Endothelial cell of umbilical vein (primary cell): ENCODE measurements around the gene EIF2AK3. TPM values are rescaled to one million over a fixed set of nuclear protein-coding genes. Genes with fewer than 3 reads are reported as not detected.

Experiments used
- BruUV-seq: library from RNA; stranded (reverse); fragments of 400-500 nt; replicated peaks from 2 replicates; lab custom pipeline; 2021; lab: Mats Ljungman, UMichigan
- CTCF ChIA-PET: fragments of 300-600, 350-600 bp; sonication (Branson Sonifier 250); formaldehyde crosslinking; loops from one replicate; lab custom pipeline; 2021; ENCODE audit warnings: antibody characterized with exemption, inconsistent platforms; lab: Charles Lee
- POLR2A ChIA-PET: fragments of 300-600, 350-600 bp; sonication (Branson Sonifier 250); formaldehyde crosslinking; loops from one replicate; lab custom pipeline; 2021; ENCODE audit warnings: antibody characterized with exemption, inconsistent platforms; lab: Charles Lee
- DNase-seq: peaks from one replicate; pipeline ENCODE4 v3.0.0-alpha.2; 2011; ENCODE audit warnings: low read depth, low spot score
- FAIRE-seq: peaks from 2 replicates; lab custom pipeline; 2011; peaks lifted over from hg19 to GRCh38; lab: Jason Lieb, UNC
- H2AFZ ChIP-seq: 2 replicates; pipeline ENCODE4 v1.6.0; 2012; ENCODE audit warnings: low read depth, low read length, control low read depth, inconsistent platforms
- H3K27ac ChIP-seq: 2 replicates; pipeline ENCODE4 v1.5.1; 2011; ENCODE audit warnings: low read depth, mild to moderate bottlenecking, control low read depth, low read length, moderate library complexity; ENCODE audit not compliant: insufficient read depth
- H3K27me3 ChIP-seq, 2 experiments: 2 replicates each; pipeline versions ENCODE4 v1.6.0 to v1.6.1; 2011; ENCODE audit warnings: low read length in 2 of 2, mixed read lengths in 1 of 2; ENCODE audit not compliant: control insufficient read depth in 2 of 2, insufficient read depth in 2 of 2
- H3K36me3 ChIP-seq, 2 experiments: 2 replicates in 1 of 2; 3 replicates in 1 of 2; pipeline ENCODE4 v1.5.1; 2011; ENCODE audit warnings: low read length in 2 of 2, mild to moderate bottlenecking in 1 of 2, moderate library complexity in 1 of 2; ENCODE audit not compliant: control insufficient read depth in 2 of 2, insufficient read depth in 2 of 2; ENCODE audit errors: extremely low read depth in 1 of 2
- H3K4me1 ChIP-seq: 3 replicates; pipeline ENCODE4 v1.5.1; 2011; ENCODE audit warnings: mild to moderate bottlenecking, low read length; ENCODE audit not compliant: control insufficient read depth, insufficient read depth; ENCODE audit errors: extremely low read depth
- H3K4me2 ChIP-seq: 2 replicates; pipeline ENCODE4 v1.6.1; 2011; ENCODE audit warnings: low read length, control low read depth, mixed read lengths; ENCODE audit not compliant: insufficient read depth
- H3K4me3 ChIP-seq, 3 experiments: fragments of 200-600 bp in 1 of 3; sonication (generic), shearing (Covaris generic) in 1 of 3; replicated peaks in 1 of 3; 2 replicates each; pipeline ENCODE4 v1.5.1; 2011 to 2016; ENCODE audit warnings: control low read depth in 3 of 3, low read length in 3 of 3, mild to moderate bottlenecking in 2 of 3, inconsistent platforms in 1 of 3, low read depth in 1 of 3, moderate library complexity in 1 of 3; ENCODE audit not compliant: insufficient read depth in 1 of 3
- H3K79me2 ChIP-seq: 2 replicates; pipeline ENCODE4 v1.6.0; 2012; ENCODE audit warnings: low read length, inconsistent platforms; ENCODE audit not compliant: control insufficient read depth, insufficient read depth
- H3K9ac ChIP-seq: replicated peaks from 2 replicates; pipeline ENCODE3; 2011; ENCODE audit warnings: low read length, control low read depth; ENCODE audit not compliant: insufficient read depth; ENCODE audit errors: extremely low read depth
- H3K9me1 ChIP-seq: replicated peaks from 3 replicates; pipeline ENCODE4 v1.6.0; 2011; ENCODE audit warnings: mild to moderate bottlenecking, low read length; ENCODE audit not compliant: control insufficient read depth, insufficient read depth; ENCODE audit errors: extremely low read depth
- H3K9me3 ChIP-seq: replicated peaks from 2 replicates; pipeline ENCODE4 v1.5.1; 2012; ENCODE audit warnings: low read length, inconsistent platforms; ENCODE audit not compliant: control insufficient read depth, insufficient read depth
- H4K20me1 ChIP-seq: replicated peaks from 2 replicates; pipeline ENCODE3; 2011; ENCODE audit warnings: mild to moderate bottlenecking, low read length; ENCODE audit not compliant: control insufficient read depth, insufficient read depth; ENCODE audit errors: extremely low read depth
- CTCF ChIP-seq, 2 donors: IDR thresholded peaks; 1 replicate in 1 of 2; 2 replicates in 1 of 2; pipeline ENCODE4 v1.5.1; 2011; ENCODE audit warnings: low read length in 2 of 2, mild to moderate bottlenecking in 2 of 2, moderate library complexity in 2 of 2, control low read depth in 1 of 2, inconsistent platforms in 1 of 2, low read depth in 1 of 2; ENCODE audit not compliant: insufficient read depth in 1 of 2; ENCODE audit errors: extremely low read depth in 1 of 2
- EZH2 ChIP-seq: IDR thresholded peaks from 2 replicates; pipeline ENCODE4 v1.6.1; 2012; ENCODE audit warnings: borderline replicate concordance, low read depth, mild to moderate bottlenecking, moderate library complexity, low read length, inconsistent platforms; ENCODE audit not compliant: severe bottlenecking
- FOS ChIP-seq: IDR thresholded peaks from 2 replicates; pipeline ENCODE4 v1.6.1; 2011; ENCODE audit warnings: mild to moderate bottlenecking, low read length, moderate library complexity, borderline replicate concordance; ENCODE audit not compliant: insufficient read depth
- GATA2 ChIP-seq: IDR thresholded peaks from 2 replicates; pipeline ENCODE4 v1.7.0; 2011; ENCODE audit warnings: low read depth, mild to moderate bottlenecking, moderate library complexity, mixed read lengths, low read length; ENCODE audit not compliant: insufficient read length, insufficient read depth
- JUN ChIP-seq: IDR thresholded peaks from 2 replicates; pipeline ENCODE4 v1.6.1; 2011; ENCODE audit warnings: borderline replicate concordance, low read depth; ENCODE audit not compliant: insufficient read length, insufficient read depth
- MAX ChIP-seq: IDR thresholded peaks from 2 replicates; pipeline ENCODE4 v1.6.1; 2011; ENCODE audit not compliant: insufficient read depth, insufficient read length
- MYC ChIP-seq: IDR thresholded peaks from one replicate; pipeline ENCODE4 v1.6.1; 2011; ENCODE audit warnings: mild to moderate bottlenecking, low read depth, low read length
- POLR2A ChIP-seq: IDR thresholded peaks from 2 replicates; pipeline ENCODE4 v1.6.1; 2012; ENCODE audit warnings: low read depth, mild to moderate bottlenecking, control low read depth, low read length
- POLR2AphosphoS5 ChIP-seq: IDR thresholded peaks from 2 replicates; pipeline ENCODE4 v1.6.1; 2012; ENCODE audit warnings: low read depth, mild to moderate bottlenecking, control low read depth, low read length, moderate library complexity; ENCODE audit not compliant: insufficient read depth
- dilution Hi-C: fragments of 300-500 bp; cut with MboI; formaldehyde crosslinking; loops from one replicate; pipeline ENCODE4 v1.15.0; 2019; ENCODE audit warnings: low sequenced_read_pairs; ENCODE audit not compliant: extremely low pct_ligation_motif_present
- intact Hi-C: fragments of 100-400 bp; cut with micrococcal nuclease; formaldehyde crosslinking; loops from one replicate; pipeline ENCODE4 v1.10.0; 2022
- polyA plus RNA-seq, 4 experiments: library from polyadenylated mRNA; depleted of rRNA in 3 of 4; stranded (reverse) in 3 of 4; unstranded in 1 of 4; fragments of >200 nt; gene quantifications; 2 replicates each; pipeline versions ENCODE4 v1.2.1 to v1.2.3, GENCODE V29; 2011 to 2012; ENCODE audit warnings: missing spikeins in 1 of 4
- total RNA-seq: library from RNA; stranded (reverse); gene quantifications from 2 replicates; pipeline ENCODE4 v1.2.3, GENCODE V29; 2021

EIF2AK3 gene
- total and polyA plus RNA-seq, 2 donors (not counting 3 experiments of a cell fraction or from before 2014, with no cell fraction given), result 5.3 to 17.3 TPM

DNA sequence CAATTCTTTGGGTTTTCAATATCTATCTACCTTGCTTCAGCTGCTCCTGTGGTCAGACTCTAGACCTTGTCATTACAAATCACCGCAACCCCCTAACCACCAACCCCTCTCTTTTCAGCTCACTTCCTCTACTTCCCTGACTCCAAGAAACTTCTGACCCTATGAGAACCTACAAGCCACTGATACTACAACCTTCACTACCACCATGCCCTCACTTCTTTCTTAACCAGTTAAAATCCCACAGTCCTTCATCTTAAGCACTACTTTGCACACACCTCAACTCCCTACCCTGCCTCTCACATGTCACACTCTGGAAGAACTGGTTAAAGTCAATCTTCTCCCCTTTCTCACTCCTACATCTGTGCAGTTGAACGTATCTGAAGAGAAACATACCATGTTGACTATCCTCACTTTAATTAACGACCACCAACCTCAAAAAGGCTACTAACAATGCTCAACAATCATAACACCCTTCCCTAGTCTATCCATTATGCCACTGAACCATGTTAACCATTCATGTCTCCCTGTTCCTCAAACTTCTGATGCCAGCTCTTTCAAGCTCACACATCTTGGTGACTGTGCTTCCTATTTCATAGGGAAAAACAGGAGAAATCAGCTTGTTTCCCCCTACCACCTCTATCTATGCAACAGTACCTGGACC, 12.6 kb downstream of the EIF2AK3 start:
- intact Hi-C loops, result no loop called here
- FAIRE-seq (no peak), DNase-seq (no peak)
- H3K9me3 ChIP-seq, result no peaks in the 10 kb centered on the region
- no peak overlapping the region for H3K9ac ChIP-seq
- BruUV-seq, result no TSS peak
- H3K36me3 ChIP-seq, result no peaks in the 10 kb centered on the region
- H3K27ac ChIP-seq, result no peak overlapping the region
- no peaks in the 10 kb centered on the region for H3K9me1 ChIP-seq
- peaks cover 31% of the 10 kb centered on the region for H3K79me2 ChIP-seq
- no peaks in the 10 kb centered on the region for H4K20me1 ChIP-seq
- no peak overlapping the region for H2AFZ ChIP-seq
- dilution Hi-C loops, result no loop called here
- no peak overlapping the region for H3K4me3 ChIP-seq
- TF ChIP-seq MAX, result no peak
- no peak for TF ChIP-seq CTCF (IDR thresholded peaks at IDR 0.05; ENCODE audit: extremely low read depth in 1 of 2, insufficient read depth in 1 of 2, low read depth in 1 of 2, low read length in 2 of 2)
- no peak for TF ChIP-seq GATA2
- TF ChIP-seq FOS, result no peak
- TF ChIP-seq JUN, result no peak
- no peak for TF ChIP-seq EZH2
- TF ChIP-seq POLR2A, result no peak
- TF ChIP-seq POLR2AphosphoS5, result no peak
- TF ChIP-seq MYC, result no peak
- CTCF ChIA-PET, result no interaction called here
- no peaks in the 10 kb centered on the region for H3K4me1 ChIP-seq
- no peak overlapping the region for H3K4me2 ChIP-seq
- H3K27me3 ChIP-seq, result no peaks in the 10 kb centered on the region
- POLR2A ChIA-PET, result no interaction called here
